Measurements from ENCODE around the gene DOCK2.
A peak's percentile ranks its signal among the peaks of the same experiment; 100 is the strongest.

DOCK2 gene

GRCh38 chr5:169960659-169961058 lies 323.6 kb downstream of the DOCK2 start:
- no peak overlapping the region for H3K4me3 ChIP-seq
- H3K36me3 ChIP-seq, result no peaks in the 10 kb centered on the region
- intact Hi-C loops (cut with DNase I; ENCODE audit: low total_unique reads), result no loop called here
- peaks cover 0 to 5% of the 10 kb centered on the region in 2 donors for H3K27me3 ChIP-seq
- no peak overlapping the region for H3K27ac ChIP-seq
- no peak for TF ChIP-seq CTCF (IDR thresholded peaks at IDR 0.05)
- DNase-seq, result no peak
- H3K4me1 ChIP-seq, result no peaks in the 10 kb centered on the region
- H3K9me3 ChIP-seq, result no peaks in the 10 kb centered on the region

- Histone ChIP-seq H3K27me3 (no peaks in the 10 kb centered on the region), H3K36me3 (no peaks in the 10 kb centered on the region), H3K9me3 (no peaks in the 10 kb centered on the region), H3K27ac (no peak overlapping the region), H3K4me1 (no peaks in the 10 kb centered on the region), H3K4me3 (no peak overlapping the region)
- no peak for TF ChIP-seq CTCF (IDR thresholded peaks at IDR 0.05)
- intact Hi-C loops (cut with DNase I; ENCODE audit: low total_unique reads), result no loop called here
- DNase-seq, result no peak
Measured at GRCh38 chr5:169964246-169964645, 327.2 kb downstream of the DOCK2 start.

GRCh38 chr5:169970339-169970738 lies 333.3 kb downstream of the DOCK2 start:
- Histone ChIP-seq H3K27me3 (peaks cover 0 to 7% of the 10 kb centered on the region in 2 donors), H3K9me3 (no peaks in the 10 kb centered on the region), H3K4me1 (no peaks in the 10 kb centered on the region), H3K36me3 (no peaks in the 10 kb centered on the region), H3K4me3 (no peak overlapping the region), H3K27ac (no peak overlapping the region)
- TF ChIP-seq CTCF (IDR thresholded peaks at IDR 0.05), result no peak
- DNase-seq, result no peak
- intact Hi-C loops (cut with DNase I; ENCODE audit: low total_unique reads), result no loop called here

GRCh38 chr5:169970911-169971765 lies 334.1 kb downstream of the DOCK2 start:
- peak in 1 of 2 donors; percentile 42 for DNase-seq
- no peak for TF ChIP-seq CTCF (IDR thresholded peaks at IDR 0.05)
- no peak overlapping the region for H3K27ac ChIP-seq
- H3K27me3 ChIP-seq, result peaks cover 0 to 7% of the 10 kb centered on the region in 2 donors
- no peaks in the 10 kb centered on the region for H3K9me3 ChIP-seq
- intact Hi-C loops (cut with DNase I; ENCODE audit: low total_unique reads), result no loop called here
- H3K36me3 ChIP-seq, result no peaks in the 10 kb centered on the region
- H3K4me1 ChIP-seq, result no peaks in the 10 kb centered on the region
- H3K4me3 ChIP-seq, result no peak overlapping the region

- H3K36me3 ChIP-seq, result no peaks in the 10 kb centered on the region
- intact Hi-C loops (cut with DNase I; ENCODE audit: low total_unique reads), result no loop called here
- peaks cover 0 to 9% of the 10 kb centered on the region in 2 donors for H3K27me3 ChIP-seq
- H3K9me3 ChIP-seq, result no peaks in the 10 kb centered on the region
- no peak overlapping the region for H3K27ac ChIP-seq
- H3K4me1 ChIP-seq, result no peaks in the 10 kb centered on the region
- no peak overlapping the region for H3K4me3 ChIP-seq
- no peak for TF ChIP-seq CTCF (IDR thresholded peaks at IDR 0.05)
- no peak for DNase-seq
Measured at GRCh38 chr5:169971780-169972179, 334.7 kb downstream of the DOCK2 start.

All from tibial artery (tissue), 4 donors.